Activated T-helper 1 cell treated with anti-CD3 and anti-CD28 coated beads, Interleukin-2, amount 50 U/mL, for 16 hours (primary cell): ENCODE measurements around the gene KRTAP9-6.
"Not testable (repeated sequence)": the region's sequence is repeated elsewhere in the genome, so short reads cannot be mapped to it uniquely, and the experiment has no call there.

ENCODE experiments used
- DNase-seq, 2 donors: peaks; one replicate each; pipeline ENCODE4 v3.0.0-alpha.2; 2020; ENCODE audit warnings: low read depth in 1 of 2, low spot score in 1 of 2

KRTAP9-6 gene

GRCh38 chr17:41271323-41271722 lies 6.1 kb downstream of the KRTAP9-6 start:
- not testable (repeated sequence) for DNase-seq

GRCh38 chr17:41271858-41272257 lies 6.7 kb downstream of the KRTAP9-6 start:
- no peak for DNase-seq

GRCh38 chr17:41275648-41276190 lies 10.5 kb downstream of the KRTAP9-6 start, which contains the start of gene KRTAP9-7:
Gene KRTAP9-7, plus strand, starts transcription at chr17:41275698. Its CDS starts 0 bp downstream, at chr17:41275698.
- not testable (repeated sequence) for DNase-seq

GRCh38 chr17:41278176-41278955 lies 13.2 kb downstream of the KRTAP9-6 start:
- no peak for DNase-seq

- no peak for DNase-seq
Observed at GRCh38 chr17:41284043-41284442, 18.9 kb downstream of the KRTAP9-6 start.

- DNase-seq, result no peak
Observed at GRCh38 chr17:41284546-41284945, 19.4 kb downstream of the KRTAP9-6 start.

GRCh38 chr17:41287050-41287449 lies 21.9 kb downstream of the KRTAP9-6 start:
- no peak for DNase-seq

- no peak for DNase-seq
Observed at GRCh38 chr17:41294016-41294415, 28.8 kb downstream of the KRTAP9-6 start.

- DNase-seq, result no peak
Observed at GRCh38 chr17:41296846-41297245, 31.7 kb downstream of the KRTAP9-6 start.

- no peak for DNase-seq
Observed at GRCh38 chr17:41298458-41299135, 33.4 kb downstream of the KRTAP9-6 start.

GRCh38 chr17:41301204-41301790 lies 36.1 kb downstream of the KRTAP9-6 start:
- no peak for DNase-seq

GRCh38 chr17:41301916-41302901 lies 37.0 kb downstream of the KRTAP9-6 start, which contains the start of gene KRTAP29-1:
Gene KRTAP29-1, minus strand, starts transcription at chr17:41302851. Its CDS starts 0 bp downstream, at chr17:41302851.
- DNase-seq, result no peak

- DNase-seq, result no peak
Observed at GRCh38 chr17:41302981-41303380, 37.8 kb downstream of the KRTAP9-6 start.

GRCh38 chr17:41304091-41304490 lies 38.9 kb downstream of the KRTAP9-6 start:
- no peak for DNase-seq

- no peak for DNase-seq
Observed at GRCh38 chr17:41307647-41308046, 42.5 kb downstream of the KRTAP9-6 start.

GRCh38 chr17:41308251-41308917 lies 43.2 kb downstream of the KRTAP9-6 start:
- DNase-seq, result peak; percentile 41 to 71

- DNase-seq, result peak; percentile 9 to 32
Observed at GRCh38 chr17:41308918-41309359, 43.8 kb downstream of the KRTAP9-6 start, which contains the start of gene KRTAP16-1. Gene KRTAP16-1, minus strand, starts transcription at chr17:41309309. Its CDS starts 56 bp downstream, at chr17:41309253.

GRCh38 chr17:41311111-41311510 lies 45.9 kb downstream of the KRTAP9-6 start:
- no peak for DNase-seq

- no peak for DNase-seq
Observed at GRCh38 chr17:41315204-41315794, 50.1 kb downstream of the KRTAP9-6 start, which contains the start of gene KRTAP17-1. Gene KRTAP17-1, minus strand, starts transcription at chr17:41315710. Its CDS starts 60 bp downstream, at chr17:41315650.
